Neural progenitor cell (in vitro differentiated cells): ENCODE results near the gene NSUN2. TPM values are rescaled to one million over a fixed set of nuclear protein-coding genes. Genes with fewer than 3 reads are reported as not detected.

ENCODE experiments used
- DNase-seq: peaks from one replicate; pipeline ENCODE4 v3.0.0-alpha.2; 2016; ENCODE audit warnings: low spot score
- H2AFZ ChIP-seq: fragments of 200-600 bp; sonication (generic); replicated peaks from 2 replicates; pipeline ENCODE4 v1.6.1; 2016; ENCODE audit warnings: antibody characterized with exemption
- H3F3A ChIP-seq: fragments of 200-600 bp; sonication (generic); 2 replicates; pipeline ENCODE4 v1.6.1; 2016; ENCODE audit warnings: antibody characterized with exemption, low read depth
- H3K27ac ChIP-seq: fragments of 200-600 bp; sonication (generic); 2 replicates; pipeline ENCODE4 v1.5.1; 2016; ENCODE audit warnings: mild to moderate bottlenecking
- H3K27me3 ChIP-seq: fragments of 200-600 bp; sonication (generic); 2 replicates; pipeline ENCODE4 v1.6.1; 2016; ENCODE audit warnings: mild to moderate bottlenecking, moderate library complexity
- H3K36me3 ChIP-seq: fragments of 200-600 bp; sonication (generic); 2 replicates; pipeline ENCODE4 v1.5.1; 2016
- H3K4me1 ChIP-seq: fragments of 200-600 bp; sonication (generic); 2 replicates; pipeline ENCODE4 v1.6.1; 2016; ENCODE audit warnings: mixed run types
- H3K4me2 ChIP-seq: fragments of 200-600 bp; sonication (generic); 2 replicates; pipeline ENCODE4 v1.6.1; 2016
- H3K4me3 ChIP-seq: fragments of 200-600 bp; sonication (generic); 2 replicates; pipeline ENCODE4 v1.5.1; 2016
- H3K79me2 ChIP-seq: fragments of 200-600 bp; sonication (generic); 2 replicates; pipeline ENCODE4 v1.6.1; 2016; ENCODE audit warnings: low read depth
- H3K9ac ChIP-seq: fragments of 200-600 bp; sonication (generic); 2 replicates; pipeline ENCODE4 v1.6.1; 2016
- H3K9me3 ChIP-seq: fragments of 200-600 bp; sonication (generic); 2 replicates; pipeline ENCODE4 v1.5.1; 2016; ENCODE audit warnings: low read depth
- H4K20me1 ChIP-seq: fragments of 200-600 bp; sonication (generic); 2 replicates; pipeline ENCODE4 v1.6.1; 2016; ENCODE audit warnings: low read depth
- H3K27ac Mint-ChIP-seq: 3 replicates; pipeline ENCODE4 v1.8.0; 2021; ENCODE audit warnings: mixed read lengths
- H3K27me3 Mint-ChIP-seq: 2 replicates; pipeline ENCODE4 v1.8.0; 2022; ENCODE audit warnings: low read depth, mild to moderate bottlenecking, inconsistent platforms, moderate library complexity, mixed read lengths; ENCODE audit not compliant: insufficient read depth
- H3K36me3 Mint-ChIP-seq: 3 replicates; pipeline ENCODE4 v1.8.0; 2021; ENCODE audit warnings: mixed read lengths
- H3K4me1 Mint-ChIP-seq: 3 replicates; pipeline ENCODE4 v1.8.0; 2021; ENCODE audit warnings: mixed read lengths
- H3K4me3 Mint-ChIP-seq: 3 replicates; pipeline ENCODE4 v1.8.0; 2021; ENCODE audit warnings: mild to moderate bottlenecking, moderate library complexity, mixed read lengths
- H3K9me3 Mint-ChIP-seq: 3 replicates; pipeline ENCODE4 v1.8.0; 2020; ENCODE audit warnings: mixed read lengths
- EZH2 ChIP-seq: fragments of 200-600 bp; sonication (generic); IDR thresholded peaks from 2 replicates; pipeline ENCODE4 v1.6.1; 2017; ENCODE audit warnings: antibody characterized with exemption, mild to moderate bottlenecking, moderate library complexity
- EZH2phosphoT487 ChIP-seq: fragments of 200-600 bp; sonication (generic); IDR thresholded peaks from 2 replicates; pipeline ENCODE4 v1.6.1; 2017; ENCODE audit warnings: antibody characterized with exemption
- total RNA-seq: library from RNA; depleted of rRNA; stranded (reverse); fragments of >200 nt; gene quantifications from 2 replicates; pipeline ENCODE4 v1.2.3, GENCODE V29; 2015; ENCODE audit warnings: low replicate concordance
- TF ChIP-seq, protein P1 (sequence below): fragments of 200-600 bp; sonication (generic); IDR thresholded peaks from 2 replicates; pipeline ENCODE4 v1.5.1; 2017; ENCODE audit warnings: antibody characterized with exemption, mild to moderate bottlenecking

Gene NSUN2
- total RNA-seq, 1 donor from 2014 or later = 65.4 TPM

DNA sequence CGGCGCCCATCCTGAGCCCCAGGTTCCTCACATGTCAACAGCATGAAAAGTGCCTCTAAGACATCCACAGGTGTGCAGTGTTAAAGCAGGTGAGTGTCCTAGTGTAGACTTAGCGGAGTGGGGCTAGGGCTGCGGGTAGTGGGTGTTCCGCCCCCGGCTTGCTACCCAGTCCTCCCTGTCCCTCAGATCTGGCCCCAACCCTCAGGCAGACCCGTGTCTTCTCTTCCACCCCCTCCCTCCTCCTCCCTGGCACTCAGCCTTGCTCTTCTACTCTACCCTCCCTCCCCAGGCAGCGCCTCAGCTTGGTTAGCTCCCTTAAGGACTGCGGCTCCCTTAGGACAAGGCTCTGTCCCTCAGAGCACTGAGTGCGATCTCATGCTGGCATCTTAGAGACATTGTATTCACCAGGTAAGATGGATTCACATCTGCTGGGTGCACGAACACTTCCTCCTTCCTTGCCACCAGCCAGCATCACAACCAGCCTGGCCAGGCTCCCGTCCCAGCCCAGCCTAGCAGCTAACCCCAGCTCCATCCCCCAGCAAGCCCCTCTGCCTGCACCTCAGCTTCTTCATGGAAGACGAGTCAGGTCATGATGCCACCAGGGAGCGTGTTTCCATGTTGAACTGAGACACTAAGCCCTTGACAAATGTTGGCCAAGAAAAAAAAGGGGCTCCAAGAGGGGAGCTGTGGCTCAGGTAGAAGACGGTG, 46.8 kb downstream of the NSUN2 start:
- H3K79me2 ChIP-seq = no peaks in the 10 kb centered on the region
- no peak overlapping the region for H3K27ac Mint-ChIP-seq
- no peaks in the 10 kb centered on the region for H3K36me3 Mint-ChIP-seq
- no peak overlapping the region for H3K4me3 ChIP-seq
- TF ChIP-seq, protein P1, sequence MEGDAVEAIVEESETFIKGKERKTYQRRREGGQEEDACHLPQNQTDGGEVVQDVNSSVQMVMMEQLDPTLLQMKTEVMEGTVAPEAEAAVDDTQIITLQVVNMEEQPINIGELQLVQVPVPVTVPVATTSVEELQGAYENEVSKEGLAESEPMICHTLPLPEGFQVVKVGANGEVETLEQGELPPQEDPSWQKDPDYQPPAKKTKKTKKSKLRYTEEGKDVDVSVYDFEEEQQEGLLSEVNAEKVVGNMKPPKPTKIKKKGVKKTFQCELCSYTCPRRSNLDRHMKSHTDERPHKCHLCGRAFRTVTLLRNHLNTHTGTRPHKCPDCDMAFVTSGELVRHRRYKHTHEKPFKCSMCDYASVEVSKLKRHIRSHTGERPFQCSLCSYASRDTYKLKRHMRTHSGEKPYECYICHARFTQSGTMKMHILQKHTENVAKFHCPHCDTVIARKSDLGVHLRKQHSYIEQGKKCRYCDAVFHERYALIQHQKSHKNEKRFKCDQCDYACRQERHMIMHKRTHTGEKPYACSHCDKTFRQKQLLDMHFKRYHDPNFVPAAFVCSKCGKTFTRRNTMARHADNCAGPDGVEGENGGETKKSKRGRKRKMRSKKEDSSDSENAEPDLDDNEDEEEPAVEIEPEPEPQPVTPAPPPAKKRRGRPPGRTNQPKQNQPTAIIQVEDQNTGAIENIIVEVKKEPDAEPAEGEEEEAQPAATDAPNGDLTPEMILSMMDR = no peak
- no peak for TF ChIP-seq EZH2phosphoT487
- TF ChIP-seq EZH2 = no peak
- no peak overlapping the region for H3K9ac ChIP-seq
- no peaks in the 10 kb centered on the region for H3F3A ChIP-seq
- peaks cover 29% of the 10 kb centered on the region for H3K27me3 Mint-ChIP-seq
- H2AFZ ChIP-seq = no peak overlapping the region
- no peaks in the 10 kb centered on the region for H4K20me1 ChIP-seq
- H3K4me1 Mint-ChIP-seq = peaks cover 6% of the 10 kb centered on the region
- H3K4me1 ChIP-seq = no peaks in the 10 kb centered on the region
- H3K36me3 ChIP-seq = no peaks in the 10 kb centered on the region
- H3K9me3 Mint-ChIP-seq = no peaks in the 10 kb centered on the region
- no peak overlapping the region for H3K27ac ChIP-seq
- DNase-seq = no peak
- H3K27me3 ChIP-seq = peaks cover 56% of the 10 kb centered on the region
- no peaks in the 10 kb centered on the region for H3K9me3 ChIP-seq
- no peak overlapping the region for H3K4me3 Mint-ChIP-seq
- no peak overlapping the region for H3K4me2 ChIP-seq

DNA sequence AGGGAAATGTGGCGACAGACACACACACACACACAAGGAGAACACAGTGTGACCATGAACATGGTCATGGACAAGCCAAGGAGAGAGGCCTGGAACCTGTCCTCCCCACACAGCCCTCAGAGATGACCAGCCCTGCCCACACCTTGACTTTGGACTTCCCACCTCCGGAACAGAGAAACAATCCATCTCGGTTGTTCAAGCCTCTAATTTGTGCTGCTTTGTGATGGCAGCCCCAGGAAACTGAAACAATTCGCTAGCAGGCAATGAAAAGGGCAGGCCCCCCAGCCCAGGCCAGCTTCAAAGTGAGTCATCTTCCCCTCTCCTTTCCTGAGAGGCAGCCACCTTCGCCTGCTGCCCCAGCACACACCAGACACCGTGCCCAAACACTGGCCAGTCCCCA, 47.7 kb downstream of the NSUN2 start:
- Mint-ChIP-seq H3K9me3 (no peaks in the 10 kb centered on the region), H3K4me3 (no peak overlapping the region), H3K36me3 (no peaks in the 10 kb centered on the region), H3K27ac (no peak overlapping the region), H3K27me3 (peaks cover 30% of the 10 kb centered on the region), H3K4me1 (peaks cover 6% of the 10 kb centered on the region)
- Histone ChIP-seq H3F3A (no peaks in the 10 kb centered on the region), H3K27ac (no peak overlapping the region), H3K4me2 (no peak overlapping the region), H4K20me1 (no peaks in the 10 kb centered on the region), H2AFZ (no peak overlapping the region), H3K79me2 (no peaks in the 10 kb centered on the region), H3K4me3 (no peak overlapping the region), H3K9me3 (no peaks in the 10 kb centered on the region), H3K9ac (no peak overlapping the region), H3K27me3 (peaks cover 61% of the 10 kb centered on the region), H3K36me3 (no peaks in the 10 kb centered on the region), H3K4me1 (no peaks in the 10 kb centered on the region)
- DNase-seq = no peak
- TF ChIP-seq EZH2phosphoT487 (no peak), EZH2 (no peak)
- TF ChIP-seq, protein P1 = no peak

- no peaks in the 10 kb centered on the region for H3K79me2 ChIP-seq
- H3K36me3 ChIP-seq = no peaks in the 10 kb centered on the region
- Mint-ChIP-seq H3K36me3 (no peaks in the 10 kb centered on the region), H3K4me1 (peaks cover 6% of the 10 kb centered on the region), H3K4me3 (no peak overlapping the region), H3K9me3 (no peaks in the 10 kb centered on the region), H3K27me3 (peaks cover 30% of the 10 kb centered on the region), H3K27ac (no peak overlapping the region)
- no peak overlapping the region for H3K4me3 ChIP-seq
- no peaks in the 10 kb centered on the region for H3K4me1 ChIP-seq
- no peak overlapping the region for H3K4me2 ChIP-seq
- H3K9me3 ChIP-seq = no peaks in the 10 kb centered on the region
- H3K27me3 ChIP-seq = peaks cover 61% of the 10 kb centered on the region
- no peaks in the 10 kb centered on the region for H4K20me1 ChIP-seq
- TF ChIP-seq, protein P1 = no peak
- H2AFZ ChIP-seq = no peak overlapping the region
- H3K27ac ChIP-seq = no peak overlapping the region
- H3K9ac ChIP-seq = no peak overlapping the region
- no peak for DNase-seq
- H3F3A ChIP-seq = no peaks in the 10 kb centered on the region
Measured at GRCh38 chr5:6584727-6585126, 48.1 kb downstream of the NSUN2 start.
